Measurements from ENCODE around the gene TMBIM1. TPM values are rescaled to one million over a fixed set of nuclear protein-coding genes. Genes with fewer than 3 reads are reported as not detected.

Gene TMBIM1
- polyA plus RNA-seq, 3 donors = 101 to 139 (median 129) TPM

- Mint-ChIP-seq H3K4me1 (peaks cover 44% of the 10 kb centered on the region), H3K27ac (peak overlapping the region; percentile 32 to 84 (median 59)), H3K4me3 (no peak overlapping the region), H3K9me3 (peaks cover 0 to 1% (median 0%) of the 10 kb centered on the region in 7 donors), H3K36me3 (peaks cover 67 to 76% of the 10 kb centered on the region in 2 donors), H3K27me3 (ENCODE audit: low read depth in 3 of 3) (peaks cover 0 to 3% (median 0%) of the 10 kb centered on the region in 3 donors)
- Histone ChIP-seq H3K27ac (ENCODE audit: low read depth in 1 of 2, low read length in 2 of 2) (peak overlapping the region; percentile 31 to 65), H3K9me3 (replicated peaks in 1 of 2; ENCODE audit: control insufficient read depth in 1 of 2, insufficient read depth in 1 of 2, low read length in 2 of 2) (no peaks in the 10 kb centered on the region), H3K4me3 (replicated peaks in 1 of 3; ENCODE audit: low read depth in 2 of 3, low read length in 3 of 3) (no peak overlapping the region), H3K9ac (ENCODE audit: insufficient read depth, low read length, poor library complexity, severe bottlenecking) (no peak overlapping the region), H3K79me2 (ENCODE audit: insufficient read depth, low read length) (peaks cover 73% of the 10 kb centered on the region), H2AFZ (ENCODE audit: insufficient read depth, low read depth, low read length, poor library complexity, severe bottlenecking) (no peak overlapping the region), H3K36me3 (replicated peaks in 1 of 2; ENCODE audit: control insufficient read depth in 1 of 2, insufficient read depth in 2 of 2, low read length in 2 of 2) (peaks cover 71 to 75% of the 10 kb centered on the region in 2 donors), H4K20me1 (ENCODE audit: insufficient read depth, low read length) (peaks cover 92% of the 10 kb centered on the region), H3K27me3 (ENCODE audit: control insufficient read depth in 2 of 2, insufficient read depth in 2 of 2, low read length in 2 of 2) (no peaks in the 10 kb centered on the region), H3K4me2 (replicated peaks; ENCODE audit: extremely low read depth, low read length, poor library complexity, severe bottlenecking) (no peak overlapping the region), H3K4me1 (ENCODE audit: control insufficient read depth in 1 of 2, insufficient read depth in 2 of 2, low read length in 2 of 2) (peaks cover 36 to 45% of the 10 kb centered on the region in 2 donors)
- TF ChIP-seq CTCF (IDR thresholded peaks at IDR 0.05) = no peak
- intact Hi-C loops (cut with micrococcal nuclease) = loop anchor here (10.0 kb wide), 2 partner anchors 189 to 289 kb away; partner anchors contain the start of genes CNOT9 (in 1 of the 2) and USP37 (in 1 of the 2)
- DNase-seq = peak in 2 of 3 donors; percentile 51 to 69
- WGBS (ENCODE audit: insufficient coverage) = 63% methylated on average over 7 of the region's 9 CpGs
Measured at GRCh38 chr2:218275371-218276072, 16.8 kb downstream of the TMBIM1 start.

- H3K27me3 Mint-ChIP-seq (ENCODE audit: low read depth in 3 of 3) = peaks cover 0 to 3% (median 0%) of the 10 kb centered on the region in 3 donors
- no peak overlapping the region for H3K4me3 Mint-ChIP-seq
- H4K20me1 ChIP-seq (ENCODE audit: insufficient read depth, low read length) = peaks cover 85% of the 10 kb centered on the region
- no peak for TF ChIP-seq CTCF (IDR thresholded peaks at IDR 0.05)
- WGBS (ENCODE audit: insufficient coverage) = 76% methylated on average over 2 of the region's 4 CpGs
- peaks cover 58 to 66% of the 10 kb centered on the region in 2 donors for H3K36me3 Mint-ChIP-seq
- H3K79me2 ChIP-seq (ENCODE audit: insufficient read depth, low read length) = peaks cover 70% of the 10 kb centered on the region
- peak overlapping the region in 1 of 2 donors; percentile 65 for H3K27ac ChIP-seq (ENCODE audit: low read depth in 1 of 2, low read length in 2 of 2)
- intact Hi-C loops (cut with micrococcal nuclease) = loop anchor here (5.0 to 10.0 kb wide), 4 partner anchors 123 to 290 kb away; partner anchors contain the start of genes CTDSP1 (in 2 of the 2), CNOT9 (in 1 of the 2) and USP37 (in 1 of the 2)
- no peak overlapping the region for H3K4me3 ChIP-seq (replicated peaks in 1 of 3; ENCODE audit: low read depth in 2 of 3, low read length in 3 of 3)
- no peak overlapping the region for H2AFZ ChIP-seq (ENCODE audit: insufficient read depth, low read depth, low read length, poor library complexity, severe bottlenecking)
- H3K4me2 ChIP-seq (replicated peaks; ENCODE audit: extremely low read depth, low read length, poor library complexity, severe bottlenecking) = no peak overlapping the region
- H3K27me3 ChIP-seq (ENCODE audit: control insufficient read depth in 2 of 2, insufficient read depth in 2 of 2, low read length in 2 of 2) = no peaks in the 10 kb centered on the region
- H3K4me1 ChIP-seq (ENCODE audit: control insufficient read depth in 1 of 2, insufficient read depth in 2 of 2, low read length in 2 of 2) = peaks cover 37 to 46% of the 10 kb centered on the region in 2 donors
- H3K9ac ChIP-seq (ENCODE audit: insufficient read depth, low read length, poor library complexity, severe bottlenecking) = no peak overlapping the region
- H3K9me3 ChIP-seq (replicated peaks in 1 of 2; ENCODE audit: control insufficient read depth in 1 of 2, insufficient read depth in 1 of 2, low read length in 2 of 2) = no peaks in the 10 kb centered on the region
- H3K9me3 Mint-ChIP-seq = no peaks in the 10 kb centered on the region
- peaks cover 62 to 65% of the 10 kb centered on the region in 2 donors for H3K36me3 ChIP-seq (replicated peaks in 1 of 2; ENCODE audit: control insufficient read depth in 1 of 2, insufficient read depth in 2 of 2, low read length in 2 of 2)
- peak overlapping the region in 6 of 7 donors; percentile 18 to 79 (median 59) for H3K27ac Mint-ChIP-seq
- DNase-seq = no peak
- peaks cover 44% of the 10 kb centered on the region for H3K4me1 Mint-ChIP-seq
Measured at GRCh38 chr2:218274586-218274985, 17.7 kb downstream of the TMBIM1 start.
